Endothelial cell of umbilical vein (primary cell): ENCODE data around the gene LRP11.

Experiments
- CTCF ChIP-seq, 2 donors: IDR thresholded peaks; 1 replicate in 1 of 2; 2 replicates in 1 of 2; pipeline ENCODE4 v1.5.1; 2011; ENCODE audit warnings: low read length in 2 of 2, mild to moderate bottlenecking in 2 of 2, moderate library complexity in 2 of 2, control low read depth in 1 of 2, inconsistent platforms in 1 of 2, low read depth in 1 of 2; ENCODE audit not compliant: insufficient read depth in 1 of 2; ENCODE audit errors: extremely low read depth in 1 of 2
- EZH2 ChIP-seq: IDR thresholded peaks from 2 replicates; pipeline ENCODE4 v1.6.1; 2012; ENCODE audit warnings: borderline replicate concordance, low read depth, mild to moderate bottlenecking, moderate library complexity, low read length, inconsistent platforms; ENCODE audit not compliant: severe bottlenecking
- GATA2 ChIP-seq: IDR thresholded peaks from 2 replicates; pipeline ENCODE4 v1.7.0; 2011; ENCODE audit warnings: low read depth, mild to moderate bottlenecking, moderate library complexity, mixed read lengths, low read length; ENCODE audit not compliant: insufficient read length, insufficient read depth
- JUN ChIP-seq: IDR thresholded peaks from 2 replicates; pipeline ENCODE4 v1.6.1; 2011; ENCODE audit warnings: borderline replicate concordance, low read depth; ENCODE audit not compliant: insufficient read length, insufficient read depth
- MAX ChIP-seq: IDR thresholded peaks from 2 replicates; pipeline ENCODE4 v1.6.1; 2011; ENCODE audit not compliant: insufficient read depth, insufficient read length
- MYC ChIP-seq: IDR thresholded peaks from one replicate; pipeline ENCODE4 v1.6.1; 2011; ENCODE audit warnings: mild to moderate bottlenecking, low read depth, low read length
- POLR2A ChIP-seq: IDR thresholded peaks from 2 replicates; pipeline ENCODE4 v1.6.1; 2012; ENCODE audit warnings: low read depth, mild to moderate bottlenecking, control low read depth, low read length
- POLR2AphosphoS5 ChIP-seq: IDR thresholded peaks from 2 replicates; pipeline ENCODE4 v1.6.1; 2012; ENCODE audit warnings: low read depth, mild to moderate bottlenecking, control low read depth, low read length, moderate library complexity; ENCODE audit not compliant: insufficient read depth

- no peak for TF ChIP-seq POLR2A
- TF ChIP-seq CTCF (IDR thresholded peaks at IDR 0.05; ENCODE audit: extremely low read depth in 1 of 2, insufficient read depth in 1 of 2, low read depth in 1 of 2, low read length in 2 of 2) = no peak
- no peak for TF ChIP-seq GATA2
- TF ChIP-seq EZH2 = no peak
- TF ChIP-seq POLR2AphosphoS5 = no peak
- no peak for TF ChIP-seq MYC
- TF ChIP-seq JUN = no peak
- TF ChIP-seq MAX = no peak
These were observed 82.4 kb downstream of the LRP11 start for GRCh38 chr6:149781715-149782114.
